GM19455 (cell line): ENCODE results near the gene NCR2.

Source experiments
- ATAC-seq: cut with Tn5 transposase; IDR thresholded peaks from one replicate; pipeline ENCODE4 v1.9.1; 2021; ENCODE audit not compliant: unreplicated experiment

Gene NCR2

GRCh38 chr6:41356825-41357224 is 21.4 kb downstream of the NCR2 start:
- no peak for ATAC-seq

- ATAC-seq = no peak
Measured at GRCh38 chr6:41358503-41358902, 23.1 kb downstream of the NCR2 start.

GRCh38 chr6:41359617-41360313 is 24.4 kb downstream of the NCR2 start:
- ATAC-seq = no peak

GRCh38 chr6:41360314-41360685 is 24.9 kb downstream of the NCR2 start:
- no peak for ATAC-seq

GRCh38 chr6:41366150-41366549 is 30.7 kb downstream of the NCR2 start:
- no peak for ATAC-seq

- no peak for ATAC-seq
Measured at GRCh38 chr6:41367061-41367460, 31.7 kb downstream of the NCR2 start.

GRCh38 chr6:41367700-41368099 is 32.3 kb downstream of the NCR2 start:
- no peak for ATAC-seq

GRCh38 chr6:41370488-41371111 is 35.2 kb downstream of the NCR2 start:
- ATAC-seq = no peak

GRCh38 chr6:41371461-41371991 is 36.1 kb downstream of the NCR2 start:
- no peak for ATAC-seq

- ATAC-seq = no peak
Measured at GRCh38 chr6:41371992-41372831, 36.8 kb downstream of the NCR2 start.

GRCh38 chr6:41372832-41373626 is 37.6 kb downstream of the NCR2 start:
- no peak for ATAC-seq

GRCh38 chr6:41373627-41373918 is 38.2 kb downstream of the NCR2 start:
- no peak for ATAC-seq

- ATAC-seq = no peak
Measured at GRCh38 chr6:41373919-41374617, 38.7 kb downstream of the NCR2 start.

- no peak for ATAC-seq
Measured at GRCh38 chr6:41374618-41375590, 39.5 kb downstream of the NCR2 start.

GRCh38 chr6:41375598-41376151 is 40.3 kb downstream of the NCR2 start:
- ATAC-seq = no peak

- ATAC-seq = no peak
Measured at GRCh38 chr6:41376176-41376575, 40.8 kb downstream of the NCR2 start.

- ATAC-seq = no peak
Measured at GRCh38 chr6:41377071-41377470, 41.7 kb downstream of the NCR2 start.

- ATAC-seq = no peak
Measured at GRCh38 chr6:41379306-41379705, 43.9 kb downstream of the NCR2 start.

GRCh38 chr6:41386594-41386993 is 51.2 kb downstream of the NCR2 start:
- no peak for ATAC-seq
